OCI-LY1 (cell line): Measurements from ENCODE around the gene AK5.

ENCODE experiments used
- EZH2 ChIP-seq: fragments of 200-600 bp; sonication (generic), shearing (Covaris generic); IDR thresholded peaks from 2 replicates; pipeline ENCODE4 v1.8.0; 2017; ENCODE audit warnings: borderline replicate concordance, mixed run types, mild to moderate bottlenecking, antibody characterized with exemption, low read length, moderate library complexity, mixed read lengths
- TF ChIP-seq, protein P1 (sequence below): fragments of 200-600 bp; sonication (generic), shearing (Covaris generic); IDR thresholded peaks from 2 replicates; pipeline ENCODE4 v1.5.1; 2017; ENCODE audit warnings: mild to moderate bottlenecking, antibody characterized with exemption, low read length, moderate library complexity, mixed read lengths

DNA sequence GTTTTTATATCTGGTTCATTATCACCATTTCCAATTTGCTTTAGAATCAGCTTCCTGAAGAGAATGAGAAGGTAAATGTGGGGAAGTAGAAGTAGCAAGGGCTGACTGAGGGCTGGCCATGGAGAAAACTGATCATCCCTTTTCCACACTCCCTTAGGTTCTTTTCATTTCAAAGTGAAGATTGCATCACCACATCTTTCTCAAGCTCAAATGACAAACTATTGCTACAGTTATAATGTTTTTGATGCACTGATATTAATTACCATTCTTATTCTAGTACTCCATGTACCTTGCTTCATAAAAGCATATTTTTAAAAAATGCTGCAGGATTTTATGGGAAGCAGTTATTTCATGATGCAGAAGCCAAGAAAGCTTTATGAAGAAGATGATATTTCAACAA is 7.9 kb upstream of the AK5 start:
- TF ChIP-seq, protein P1, sequence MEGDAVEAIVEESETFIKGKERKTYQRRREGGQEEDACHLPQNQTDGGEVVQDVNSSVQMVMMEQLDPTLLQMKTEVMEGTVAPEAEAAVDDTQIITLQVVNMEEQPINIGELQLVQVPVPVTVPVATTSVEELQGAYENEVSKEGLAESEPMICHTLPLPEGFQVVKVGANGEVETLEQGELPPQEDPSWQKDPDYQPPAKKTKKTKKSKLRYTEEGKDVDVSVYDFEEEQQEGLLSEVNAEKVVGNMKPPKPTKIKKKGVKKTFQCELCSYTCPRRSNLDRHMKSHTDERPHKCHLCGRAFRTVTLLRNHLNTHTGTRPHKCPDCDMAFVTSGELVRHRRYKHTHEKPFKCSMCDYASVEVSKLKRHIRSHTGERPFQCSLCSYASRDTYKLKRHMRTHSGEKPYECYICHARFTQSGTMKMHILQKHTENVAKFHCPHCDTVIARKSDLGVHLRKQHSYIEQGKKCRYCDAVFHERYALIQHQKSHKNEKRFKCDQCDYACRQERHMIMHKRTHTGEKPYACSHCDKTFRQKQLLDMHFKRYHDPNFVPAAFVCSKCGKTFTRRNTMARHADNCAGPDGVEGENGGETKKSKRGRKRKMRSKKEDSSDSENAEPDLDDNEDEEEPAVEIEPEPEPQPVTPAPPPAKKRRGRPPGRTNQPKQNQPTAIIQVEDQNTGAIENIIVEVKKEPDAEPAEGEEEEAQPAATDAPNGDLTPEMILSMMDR, result no peak
- no peak for TF ChIP-seq EZH2
